ENCODE results near the gene METTL1.
"Not testable (repeated sequence)": the region's sequence is repeated elsewhere in the genome, so short reads cannot be mapped to it uniquely, and the experiment has no call there.

METTL1 gene

GRCh38 chr12:57722716-57723629, 48.9 kb downstream of the METTL1 start:
- DNase-seq (ENCODE audit: low read depth): no peak

DNA sequence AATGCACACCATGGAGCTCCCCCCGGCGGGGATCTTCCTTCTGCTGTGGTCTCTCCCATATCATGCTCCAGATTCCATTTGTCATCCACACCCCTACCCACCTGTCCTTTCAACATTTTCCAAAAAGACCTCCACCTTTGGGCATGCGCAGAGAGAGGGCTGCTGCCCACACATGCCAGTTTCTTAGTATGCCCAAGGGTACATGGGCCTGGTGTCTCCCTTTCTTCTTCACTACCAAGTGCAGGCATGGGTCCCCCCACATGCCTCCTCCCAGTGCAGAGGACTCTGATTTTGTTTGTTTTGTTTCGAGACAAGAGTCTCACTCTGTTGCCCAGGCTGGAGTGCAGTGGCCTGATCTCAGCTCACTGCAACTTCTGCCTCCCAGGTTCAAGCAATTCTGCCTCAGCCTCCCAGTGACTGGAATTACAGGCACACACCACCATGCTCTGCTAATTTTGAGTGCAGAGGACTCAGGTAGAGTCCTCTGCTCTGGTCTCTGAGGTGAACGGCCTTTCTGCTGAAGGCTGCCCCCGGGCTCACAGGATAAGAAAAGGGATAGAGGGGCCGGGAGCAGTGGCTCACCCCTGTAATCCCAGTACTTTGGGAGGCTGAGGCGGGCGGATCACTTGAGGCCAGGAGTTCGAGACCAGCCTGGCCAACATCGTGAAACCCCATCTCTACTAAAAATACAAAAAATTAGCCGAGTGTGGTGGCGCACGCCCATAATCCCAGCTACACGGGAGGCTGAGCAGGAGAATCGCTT, 49.9 kb downstream of the METTL1 start:
- DNase-seq (ENCODE audit: low read depth): not testable (repeated sequence)

GRCh38 chr12:57720606-57721595, 51.0 kb downstream of the METTL1 start:
- no peak for DNase-seq (ENCODE audit: low read depth)

DNA sequence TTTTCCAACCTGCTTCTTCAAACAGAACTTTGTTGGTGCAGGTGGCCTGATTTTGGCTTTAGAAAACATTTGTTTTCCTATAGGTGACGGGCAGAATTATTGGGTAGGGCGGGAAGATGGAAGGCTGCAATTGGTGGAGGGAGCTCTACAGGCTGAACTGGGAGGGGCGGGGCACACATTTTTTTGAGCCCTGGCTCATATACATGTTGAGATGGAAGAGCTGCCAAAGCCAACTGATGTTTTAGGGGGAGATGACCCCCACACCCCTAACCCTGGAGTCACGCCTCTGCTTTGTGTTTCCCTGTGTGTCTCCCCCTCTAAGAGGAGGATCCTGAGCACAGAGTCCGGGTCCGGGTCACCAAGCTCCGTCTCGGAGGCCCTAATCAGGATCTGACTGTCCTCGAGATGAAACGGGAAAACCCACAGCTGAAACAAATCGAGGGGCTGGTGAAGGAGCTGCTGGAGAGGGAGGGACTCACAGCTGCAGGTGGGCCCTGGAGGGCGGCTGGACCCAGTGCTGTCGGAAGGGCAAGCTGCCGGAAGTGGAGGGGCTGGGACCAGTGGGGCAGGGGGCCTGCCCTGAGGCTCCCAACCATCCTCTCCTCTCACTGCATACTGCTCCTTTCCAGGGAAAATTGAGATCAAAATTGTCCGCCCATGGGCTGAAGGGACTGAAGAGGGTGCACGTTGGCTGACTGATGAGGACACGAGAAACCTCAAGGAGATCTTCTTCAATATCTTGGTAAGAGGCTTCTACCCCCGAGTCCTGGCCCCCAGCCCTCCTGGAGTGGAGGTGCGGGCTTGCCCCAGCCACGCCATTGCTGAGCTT, 51.9 kb downstream of the METTL1 start:
- DNase-seq (ENCODE audit: low read depth): no peak

DNA sequence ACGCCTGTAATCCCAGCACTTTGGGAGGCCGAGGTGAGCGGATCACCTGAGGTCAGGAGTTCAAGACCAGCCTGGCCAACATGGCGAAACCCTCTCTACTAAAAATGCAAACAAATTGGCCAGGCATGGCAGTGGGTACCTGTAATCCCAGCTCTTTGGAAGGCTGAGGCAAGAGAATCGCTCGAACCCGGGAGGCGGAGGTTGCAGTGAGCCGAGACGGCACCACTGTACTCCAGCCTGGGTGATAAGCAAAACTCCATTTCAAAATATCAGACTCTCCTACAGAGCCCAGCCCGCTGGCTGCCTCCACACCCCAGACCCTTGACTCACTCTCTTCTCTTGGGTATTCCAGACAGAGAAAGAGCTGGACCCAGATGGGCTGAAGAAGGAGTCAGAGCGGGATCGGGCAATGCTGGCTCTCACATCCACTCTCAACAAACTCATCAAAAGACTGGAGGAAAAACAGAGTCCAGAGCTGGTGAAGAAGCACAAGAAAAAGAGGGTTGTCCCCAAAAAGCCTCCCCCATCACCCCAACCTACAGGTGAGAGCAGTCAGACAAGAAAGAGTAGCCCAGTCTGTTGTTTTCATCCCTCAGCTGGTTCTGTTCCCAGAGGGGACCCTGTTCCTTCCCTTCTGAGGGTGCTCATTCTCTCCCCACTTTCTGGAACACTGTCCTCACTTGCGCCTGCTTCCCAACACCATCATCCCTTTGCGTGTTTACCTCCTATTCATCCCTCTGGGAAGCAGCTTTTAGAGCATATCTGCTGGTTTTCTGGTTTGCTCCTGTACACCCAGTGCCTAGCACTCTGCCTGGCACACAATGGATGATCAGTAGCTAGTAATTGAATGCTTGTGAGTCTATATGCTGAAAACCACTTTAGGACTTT, 53.0 kb downstream of the METTL1 start:
- DNase-seq (ENCODE audit: low read depth): no peak

Data from stimulated activated CD4-positive, alpha-beta T cell treated with anti-CD3 and anti-CD28 coated beads, Interleukin-2, amount 100 ng/mL, for 4 hours (primary cell).